ENCODE data around the gene SASH1. TPM values are rescaled to one million over a fixed set of nuclear protein-coding genes. Genes with fewer than 3 reads are reported as not detected.

The SASH1 gene
- polyA plus RNA-seq, 1 donor from 2014 or later: 7.0 TPM

DNA sequence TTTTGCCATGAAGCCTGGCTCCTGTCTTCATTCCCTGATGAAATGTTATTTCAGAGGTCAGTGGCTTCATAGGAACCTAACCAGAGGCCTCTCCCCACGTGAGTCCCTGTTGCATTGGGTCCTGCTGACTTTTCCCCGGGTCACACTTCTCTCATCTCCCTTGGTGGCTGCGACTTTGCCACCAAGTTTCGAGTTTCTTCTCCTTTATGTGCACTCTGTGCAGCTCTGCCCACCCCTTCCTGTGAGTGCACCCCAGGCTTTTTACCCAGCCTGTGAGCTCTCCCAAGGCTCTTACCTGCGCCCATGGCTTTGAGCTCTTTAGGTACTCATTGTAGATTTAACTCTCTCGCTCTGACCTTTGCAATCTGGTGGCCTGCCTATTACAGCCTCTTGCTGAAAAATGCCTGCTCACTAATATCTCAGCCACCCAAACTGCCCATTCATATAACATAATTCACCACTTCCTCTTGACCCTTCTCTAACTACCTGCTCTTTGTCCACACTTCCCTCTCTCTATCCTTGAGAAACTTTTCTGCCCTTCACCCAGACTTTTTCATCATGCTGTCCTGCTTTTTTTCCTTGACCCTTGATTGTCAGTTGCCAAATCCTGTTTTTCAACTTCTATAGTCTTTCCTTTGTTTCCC lies 105.9 kb downstream of the SASH1 start:
- Histone ChIP-seq H3K4me2 (ENCODE audit: low read length) (no peak overlapping the region), H3K36me3 (ENCODE audit: insufficient read depth, low read length) (no peaks in the 10 kb centered on the region), H3K27me3 (ENCODE audit: insufficient read depth, low read depth, low read length) (no peaks in the 10 kb centered on the region), H3K27ac (ENCODE audit: low read length) (no peak overlapping the region), H3K4me3 (ENCODE audit: low read length) (no peak overlapping the region), H3F3A (ENCODE audit: insufficient read depth, low read length, poor library complexity, severe bottlenecking) (no peaks in the 10 kb centered on the region), H3K79me2 (replicated peaks; ENCODE audit: insufficient read depth, low read length) (no peaks in the 10 kb centered on the region), H4K20me1 (ENCODE audit: insufficient read depth) (no peaks in the 10 kb centered on the region), H3K9me3 (ENCODE audit: low read length) (no peaks in the 10 kb centered on the region), H2AFZ (ENCODE audit: low read depth, low read length) (no peak overlapping the region), H3K9ac (ENCODE audit: low read length) (no peak overlapping the region), H3K9me2 (ENCODE audit: insufficient read depth, low read length) (no peaks in the 10 kb centered on the region)
- TF ChIP-seq SMC3 (conservative IDR thresholded peaks at IDR 0.05; ENCODE audit: poor library complexity): no peak
- no peak for TF ChIP-seq POLR2AphosphoS5 (IDR thresholded peaks at IDR 0.05)
- TF ChIP-seq TAF1 (IDR thresholded peaks at IDR 0.05; ENCODE audit: low read depth): no peak
- TF ChIP-seq, protein P1, sequence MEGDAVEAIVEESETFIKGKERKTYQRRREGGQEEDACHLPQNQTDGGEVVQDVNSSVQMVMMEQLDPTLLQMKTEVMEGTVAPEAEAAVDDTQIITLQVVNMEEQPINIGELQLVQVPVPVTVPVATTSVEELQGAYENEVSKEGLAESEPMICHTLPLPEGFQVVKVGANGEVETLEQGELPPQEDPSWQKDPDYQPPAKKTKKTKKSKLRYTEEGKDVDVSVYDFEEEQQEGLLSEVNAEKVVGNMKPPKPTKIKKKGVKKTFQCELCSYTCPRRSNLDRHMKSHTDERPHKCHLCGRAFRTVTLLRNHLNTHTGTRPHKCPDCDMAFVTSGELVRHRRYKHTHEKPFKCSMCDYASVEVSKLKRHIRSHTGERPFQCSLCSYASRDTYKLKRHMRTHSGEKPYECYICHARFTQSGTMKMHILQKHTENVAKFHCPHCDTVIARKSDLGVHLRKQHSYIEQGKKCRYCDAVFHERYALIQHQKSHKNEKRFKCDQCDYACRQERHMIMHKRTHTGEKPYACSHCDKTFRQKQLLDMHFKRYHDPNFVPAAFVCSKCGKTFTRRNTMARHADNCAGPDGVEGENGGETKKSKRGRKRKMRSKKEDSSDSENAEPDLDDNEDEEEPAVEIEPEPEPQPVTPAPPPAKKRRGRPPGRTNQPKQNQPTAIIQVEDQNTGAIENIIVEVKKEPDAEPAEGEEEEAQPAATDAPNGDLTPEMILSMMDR (IDR thresholded peaks at IDR 0.05; ENCODE audit: poor library complexity, severe bottlenecking): no peak
- no peak for TF ChIP-seq EZH2 (IDR thresholded peaks at IDR 0.05; ENCODE audit: borderline replicate concordance, insufficient read depth, low read length, poor library complexity, severe bottlenecking)
- TF ChIP-seq RAD21 (conservative IDR thresholded peaks at IDR 0.05): no peak
- TF ChIP-seq MXI1 (conservative IDR thresholded peaks at IDR 0.05; ENCODE audit: poor library complexity, severe bottlenecking): no peak
- TF ChIP-seq EP300 (conservative IDR thresholded peaks at IDR 0.05; ENCODE audit: poor library complexity, severe bottlenecking): no peak
- TF ChIP-seq, protein P2, sequence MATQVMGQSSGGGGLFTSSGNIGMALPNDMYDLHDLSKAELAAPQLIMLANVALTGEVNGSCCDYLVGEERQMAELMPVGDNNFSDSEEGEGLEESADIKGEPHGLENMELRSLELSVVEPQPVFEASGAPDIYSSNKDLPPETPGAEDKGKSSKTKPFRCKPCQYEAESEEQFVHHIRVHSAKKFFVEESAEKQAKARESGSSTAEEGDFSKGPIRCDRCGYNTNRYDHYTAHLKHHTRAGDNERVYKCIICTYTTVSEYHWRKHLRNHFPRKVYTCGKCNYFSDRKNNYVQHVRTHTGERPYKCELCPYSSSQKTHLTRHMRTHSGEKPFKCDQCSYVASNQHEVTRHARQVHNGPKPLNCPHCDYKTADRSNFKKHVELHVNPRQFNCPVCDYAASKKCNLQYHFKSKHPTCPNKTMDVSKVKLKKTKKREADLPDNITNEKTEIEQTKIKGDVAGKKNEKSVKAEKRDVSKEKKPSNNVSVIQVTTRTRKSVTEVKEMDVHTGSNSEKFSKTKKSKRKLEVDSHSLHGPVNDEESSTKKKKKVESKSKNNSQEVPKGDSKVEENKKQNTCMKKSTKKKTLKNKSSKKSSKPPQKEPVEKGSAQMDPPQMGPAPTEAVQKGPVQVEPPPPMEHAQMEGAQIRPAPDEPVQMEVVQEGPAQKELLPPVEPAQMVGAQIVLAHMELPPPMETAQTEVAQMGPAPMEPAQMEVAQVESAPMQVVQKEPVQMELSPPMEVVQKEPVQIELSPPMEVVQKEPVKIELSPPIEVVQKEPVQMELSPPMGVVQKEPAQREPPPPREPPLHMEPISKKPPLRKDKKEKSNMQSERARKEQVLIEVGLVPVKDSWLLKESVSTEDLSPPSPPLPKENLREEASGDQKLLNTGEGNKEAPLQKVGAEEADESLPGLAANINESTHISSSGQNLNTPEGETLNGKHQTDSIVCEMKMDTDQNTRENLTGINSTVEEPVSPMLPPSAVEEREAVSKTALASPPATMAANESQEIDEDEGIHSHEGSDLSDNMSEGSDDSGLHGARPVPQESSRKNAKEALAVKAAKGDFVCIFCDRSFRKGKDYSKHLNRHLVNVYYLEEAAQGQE (IDR thresholded peaks at IDR 0.05; ENCODE audit: borderline replicate concordance): no peak

DNA sequence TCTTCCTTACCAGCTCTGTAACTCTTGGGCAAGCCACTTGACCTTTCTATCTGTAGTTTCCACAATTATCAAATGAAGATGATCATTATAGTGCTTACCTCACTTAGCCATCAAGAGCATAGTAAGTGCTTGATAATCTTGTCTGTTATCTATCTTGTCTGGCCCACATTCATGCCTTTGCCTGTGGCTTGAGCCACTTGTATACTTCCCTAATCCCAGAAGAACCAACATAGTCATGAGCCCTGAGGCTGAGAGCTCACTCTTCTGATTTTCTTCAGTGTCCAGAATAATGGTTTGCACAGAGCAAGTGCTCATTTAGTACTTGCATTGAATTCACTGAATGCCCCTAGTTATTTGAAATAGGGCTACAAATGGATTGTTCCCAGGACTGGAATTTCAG lies 108.2 kb downstream of the SASH1 start:
- H3K27ac ChIP-seq (ENCODE audit: low read length): no peak overlapping the region
- TF ChIP-seq EP300 (conservative IDR thresholded peaks at IDR 0.05; ENCODE audit: poor library complexity, severe bottlenecking) (no peak), SMC3 (conservative IDR thresholded peaks at IDR 0.05; ENCODE audit: poor library complexity) (no peak)
- TF ChIP-seq, protein P2 (IDR thresholded peaks at IDR 0.05; ENCODE audit: borderline replicate concordance): no peak
- H3F3A ChIP-seq (ENCODE audit: insufficient read depth, low read length, poor library complexity, severe bottlenecking): no peaks in the 10 kb centered on the region
- H4K20me1 ChIP-seq (ENCODE audit: insufficient read depth): no peaks in the 10 kb centered on the region
- no peak overlapping the region for H3K9ac ChIP-seq (ENCODE audit: low read length)
- H3K4me3 ChIP-seq (ENCODE audit: low read length): no peak overlapping the region
- H3K79me2 ChIP-seq (replicated peaks; ENCODE audit: insufficient read depth, low read length): no peaks in the 10 kb centered on the region
- no peak overlapping the region for H3K4me2 ChIP-seq (ENCODE audit: low read length)
- no peaks in the 10 kb centered on the region for H3K36me3 ChIP-seq (ENCODE audit: insufficient read depth, low read length)
- H2AFZ ChIP-seq (ENCODE audit: low read depth, low read length): no peak overlapping the region
- H3K9me2 ChIP-seq (ENCODE audit: insufficient read depth, low read length): no peaks in the 10 kb centered on the region
- H3K9me3 ChIP-seq (ENCODE audit: low read length): no peaks in the 10 kb centered on the region
- no peaks in the 10 kb centered on the region for H3K27me3 ChIP-seq (ENCODE audit: insufficient read depth, low read depth, low read length)

Measured in neural cell (in vitro differentiated cells).